ENCODE results near the gene CDH13. TPM values are rescaled to one million over a fixed set of nuclear protein-coding genes. Genes with fewer than 3 reads are reported as not detected.

The CDH13 gene
- polyA plus RNA-seq, 1 donor, result 57.0 TPM

- no peak for DNase-seq
These were observed 1111.1 kb downstream of the CDH13 start for GRCh38 chr16:83737729-83738354.

GRCh38 chr16:83738923-83739503 is 1112.2 kb downstream of the CDH13 start:
- DNase-seq, result no peak

GRCh38 chr16:83742124-83742899 is 1115.5 kb downstream of the CDH13 start:
- DNase-seq, result no peak

- no peak for DNase-seq
These were observed 1116.5 kb downstream of the CDH13 start for GRCh38 chr16:83743241-83743640.

- DNase-seq, result no peak
These were observed 1117.0 kb downstream of the CDH13 start for GRCh38 chr16:83743720-83744119.

- no peak for DNase-seq
These were observed 1117.7 kb downstream of the CDH13 start for GRCh38 chr16:83744441-83744981.

- no peak for DNase-seq
These were observed 1119.8 kb downstream of the CDH13 start for GRCh38 chr16:83746611-83747010.

- no peak for DNase-seq
These were observed 1121.2 kb downstream of the CDH13 start for GRCh38 chr16:83747936-83748335.

GRCh38 chr16:83755391-83755790 is 1128.6 kb downstream of the CDH13 start:
- DNase-seq, result no peak

GRCh38 chr16:83762141-83762991 is 1135.6 kb downstream of the CDH13 start:
- no peak for DNase-seq

GRCh38 chr16:83762992-83763358 is 1136.2 kb downstream of the CDH13 start:
- DNase-seq, result no peak

GRCh38 chr16:83768986-83769385 is 1142.2 kb downstream of the CDH13 start:
- no peak for DNase-seq

- no peak for DNase-seq
These were observed 1142.7 kb downstream of the CDH13 start for GRCh38 chr16:83769397-83770008.

GRCh38 chr16:83771306-83771942 is 1144.7 kb downstream of the CDH13 start:
- DNase-seq, result no peak

GRCh38 chr16:83772806-83773205 is 1146.0 kb downstream of the CDH13 start:
- no peak for DNase-seq

GRCh38 chr16:83774066-83774465 is 1147.3 kb downstream of the CDH13 start:
- no peak for DNase-seq

GRCh38 chr16:83776944-83777343 is 1150.2 kb downstream of the CDH13 start:
- DNase-seq, result no peak

- DNase-seq, result no peak
These were observed 1153.1 kb downstream of the CDH13 start for GRCh38 chr16:83779886-83780285.

- no peak for DNase-seq
These were observed 1158.7 kb downstream of the CDH13 start for GRCh38 chr16:83785455-83785854.

GRCh38 chr16:83789642-83790401 is 1163.1 kb downstream of the CDH13 start:
- no peak for DNase-seq

GRCh38 chr16:83791916-83792315 is 1165.1 kb downstream of the CDH13 start:
- no peak for DNase-seq

Measured in hindlimb muscle (tissue), 1 donor.